ENCODE measurements around the gene RPS28. TPM values are rescaled to one million over a fixed set of nuclear protein-coding genes. Genes with fewer than 3 reads are reported as not detected.
"Not testable (repeated sequence)": the region's sequence is repeated elsewhere in the genome, so short reads cannot be mapped to it uniquely, and the experiment has no call there.

Gene RPS28
- 651 and 901 TPM in 2 replicates for total RNA-seq (2014; rRNA removed; shearing (Covaris generic))

- no peaks in the 10 kb centered on the region for H3K9me3 ChIP-seq (replicated peaks)
- peaks cover 5% of the 10 kb centered on the region; the same call in 1 of the 2 replicates for H3K4me1 ChIP-seq
- peaks cover 21% of the 10 kb centered on the region for H3K36me3 ChIP-seq
Measured at GRCh38 chr19:8321067-8321985, at the start of gene RPS28, which contains the start of gene NDUFA7. Gene RPS28 (plus strand): TSS chr19:8321496. CDS start chr19:8321531, 35 bp downstream. Gene NDUFA7 (minus strand): TSS chr19:8321375. CDS start chr19:8321358, 17 bp downstream.

GRCh38 chr19:8276508-8276907, 44.8 kb upstream of the RPS28 start:
- DNase-seq; H3K4me3 ChIP-seq; H3K36me3 ChIP-seq; H3K27me3 ChIP-seq; H3K27ac ChIP-seq; H3K9me3 ChIP-seq (replicated peaks); H3K4me1 ChIP-seq: not testable (repeated sequence)

More at GRCh38 chr19:8321067-8321985, at the start of gene RPS28, which contains the start of gene NDUFA7:
- H3K4me3 ChIP-seq: peak within 1 kb of the TSS; percentile 85
- H3K27me3 ChIP-seq: no peaks in the 10 kb centered on the region
- peak; percentile 94 to 96 for DNase-seq
- H3K27ac ChIP-seq: peak within 1 kb of the TSS; percentile 77

- H3K27me3 ChIP-seq; H3K4me1 ChIP-seq; H3K36me3 ChIP-seq; H3K27ac ChIP-seq; H3K4me3 ChIP-seq; H3K9me3 ChIP-seq (replicated peaks); DNase-seq: not testable (repeated sequence)
Measured at GRCh38 chr19:8291337-8291736, 30.0 kb upstream of the RPS28 start.

- peak; percentile 44 to 59 for DNase-seq
- Histone ChIP-seq H3K27me3 (no peaks in the 10 kb centered on the region), H3K27ac (no peak overlapping the region), H3K4me3 (no peak overlapping the region), H3K4me1 (peaks cover 9% of the 10 kb centered on the region; the same call in 1 of the 2 replicates), H3K9me3 (replicated peaks) (no peaks in the 10 kb centered on the region), H3K36me3 (no peaks in the 10 kb centered on the region)
Measured at GRCh38 chr19:8302357-8302691, 19.0 kb upstream of the RPS28 start.

GRCh38 chr19:8302734-8303133, 18.6 kb upstream of the RPS28 start:
- no peaks in the 10 kb centered on the region for H3K27me3 ChIP-seq
- peak in 1 of 2 experiments; percentile 3 for DNase-seq
- no peak overlapping the region for H3K4me3 ChIP-seq
- H3K4me1 ChIP-seq: peaks cover 9% of the 10 kb centered on the region; the same call in 1 of the 2 replicates
- no peaks in the 10 kb centered on the region for H3K9me3 ChIP-seq (replicated peaks)
- no peaks in the 10 kb centered on the region for H3K36me3 ChIP-seq
- H3K27ac ChIP-seq: no peak overlapping the region

GRCh38 chr19:8304841-8305621, 16.3 kb upstream of the RPS28 start:
- Histone ChIP-seq H3K4me3 (no peak overlapping the region), H3K36me3 (no peaks in the 10 kb centered on the region), H3K4me1 (peaks cover 9% of the 10 kb centered on the region; the same call in 1 of the 2 replicates), H3K27ac (no peak overlapping the region), H3K27me3 (no peaks in the 10 kb centered on the region), H3K9me3 (replicated peaks) (no peaks in the 10 kb centered on the region)
- peak; percentile 35 to 50 for DNase-seq

- Histone ChIP-seq H3K4me3 (no peak overlapping the region), H3K9me3 (replicated peaks) (no peaks in the 10 kb centered on the region), H3K36me3 (no peaks in the 10 kb centered on the region), H3K27ac (no peak overlapping the region), H3K4me1 (peaks cover 9% of the 10 kb centered on the region; the same call in 1 of the 2 replicates), H3K27me3 (no peaks in the 10 kb centered on the region)
- no peak for DNase-seq
Measured at GRCh38 chr19:8305798-8306197, 15.5 kb upstream of the RPS28 start.

- H3K36me3 ChIP-seq: peaks cover 3% of the 10 kb centered on the region; the same call in 1 of the 2 replicates
- H3K27ac ChIP-seq: no peak overlapping the region
- peaks cover 9% of the 10 kb centered on the region; the same call in 1 of the 2 replicates for H3K4me1 ChIP-seq
- no peaks in the 10 kb centered on the region for H3K9me3 ChIP-seq (replicated peaks)
- no peak overlapping the region for H3K4me3 ChIP-seq
- peak in 1 of 2 experiments; percentile 1 for DNase-seq
- no peaks in the 10 kb centered on the region for H3K27me3 ChIP-seq
Measured at GRCh38 chr19:8306235-8307054, 14.9 kb upstream of the RPS28 start.

GRCh38 chr19:8307400-8307964, 13.8 kb upstream of the RPS28 start:
- Histone ChIP-seq H3K27me3 (no peaks in the 10 kb centered on the region), H3K9me3 (replicated peaks) (no peaks in the 10 kb centered on the region), H3K27ac (peak overlapping the region; percentile 78), H3K4me3 (peak overlapping the region; percentile 72), H3K4me1 (peaks cover 6% of the 10 kb centered on the region; the same call in 1 of the 2 replicates), H3K36me3 (peaks cover 3% of the 10 kb centered on the region; the same call in 1 of the 2 replicates)
- DNase-seq: peak in 1 of 2 experiments; percentile 40

- peaks cover 3% of the 10 kb centered on the region; the same call in 1 of the 2 replicates for H3K36me3 ChIP-seq
- peaks cover 3% of the 10 kb centered on the region; the same call in 1 of the 2 replicates for H3K4me1 ChIP-seq
- H3K27me3 ChIP-seq: no peaks in the 10 kb centered on the region
- DNase-seq: peak; percentile 86 to 90
- H3K4me3 ChIP-seq: peak within 1 kb of the TSS; percentile 72
- H3K27ac ChIP-seq: peak within 1 kb of the TSS; percentile 78
- no peaks in the 10 kb centered on the region for H3K9me3 ChIP-seq (replicated peaks)
Measured at GRCh38 chr19:8307965-8308866, 13.1 kb upstream of the RPS28 start, which contains the start of gene CD320. Gene CD320 (minus strand): TSS chr19:8308358. CDS start chr19:8308290, 68 bp downstream.

GRCh38 chr19:8308891-8309291, 12.4 kb upstream of the RPS28 start:
- peak in 1 of 2 experiments; percentile 0 for DNase-seq
- Histone ChIP-seq H3K27me3 (no peaks in the 10 kb centered on the region), H3K9me3 (replicated peaks) (no peaks in the 10 kb centered on the region), H3K4me3 (no peak overlapping the region; the same call in 1 of the 2 replicates), H3K27ac (no peak overlapping the region), H3K36me3 (peaks cover 3% of the 10 kb centered on the region; the same call in 1 of the 2 replicates), H3K4me1 (peaks cover 3% of the 10 kb centered on the region; the same call in 1 of the 2 replicates)

GRCh38 chr19:8310342-8311055, 10.8 kb upstream of the RPS28 start:
- no peak for DNase-seq
- H3K36me3 ChIP-seq: peaks cover 3% of the 10 kb centered on the region; the same call in 1 of the 2 replicates
- H3K27ac ChIP-seq: no peak overlapping the region

More at GRCh38 chr19:8310342-8311055, 10.8 kb upstream of the RPS28 start:
- Histone ChIP-seq H3K9me3 (replicated peaks) (no peaks in the 10 kb centered on the region), H3K4me3 (no peak overlapping the region), H3K4me1 (no peaks in the 10 kb centered on the region), H3K27me3 (no peaks in the 10 kb centered on the region)

Data from SJCRH30 (cell line).